Fibroblast of mammary gland (primary cell): ENCODE results near the gene TFF3.

Experiments
- DNase-seq: peaks from one replicate; pipeline ENCODE4 v3.0.0-alpha.2; 2010; ENCODE audit warnings: low read depth
- H3K4me3 ChIP-seq: 2 replicates; pipeline ENCODE4 v1.5.1; 2011; ENCODE audit warnings: low read depth, mild to moderate bottlenecking, low read length, moderate library complexity; ENCODE audit not compliant: control insufficient read depth
- TF ChIP-seq, protein P1 (sequence below): conservative IDR thresholded peaks from 2 replicates; pipeline ENCODE4 v1.5.1; 2011; ENCODE audit warnings: low read depth, low read length, inconsistent platforms; ENCODE audit not compliant: control insufficient read depth, insufficient read depth

Gene TFF3

DNA sequence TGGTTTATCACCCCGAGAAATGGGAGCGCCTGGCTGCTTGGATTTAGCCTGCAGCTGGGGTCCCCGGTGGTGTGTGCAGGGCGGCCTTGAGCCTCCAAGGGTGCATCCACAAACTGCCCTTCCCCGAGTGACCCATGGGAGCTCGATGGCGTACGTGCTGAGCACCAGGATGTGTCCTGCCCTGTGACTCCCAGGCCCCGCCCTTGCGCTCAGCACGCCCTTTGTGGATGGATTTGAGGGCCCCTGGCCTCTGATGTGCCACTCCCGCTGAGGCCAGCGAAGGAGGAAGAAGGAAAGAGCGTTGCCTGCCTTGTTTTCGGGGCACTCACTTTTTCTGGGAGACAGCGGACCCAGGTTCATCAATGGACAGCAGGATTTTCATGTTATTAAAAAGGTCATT, 1.7 kb upstream of the TFF3 start:
- no peak overlapping the region for H3K4me3 ChIP-seq
- TF ChIP-seq, protein P1, sequence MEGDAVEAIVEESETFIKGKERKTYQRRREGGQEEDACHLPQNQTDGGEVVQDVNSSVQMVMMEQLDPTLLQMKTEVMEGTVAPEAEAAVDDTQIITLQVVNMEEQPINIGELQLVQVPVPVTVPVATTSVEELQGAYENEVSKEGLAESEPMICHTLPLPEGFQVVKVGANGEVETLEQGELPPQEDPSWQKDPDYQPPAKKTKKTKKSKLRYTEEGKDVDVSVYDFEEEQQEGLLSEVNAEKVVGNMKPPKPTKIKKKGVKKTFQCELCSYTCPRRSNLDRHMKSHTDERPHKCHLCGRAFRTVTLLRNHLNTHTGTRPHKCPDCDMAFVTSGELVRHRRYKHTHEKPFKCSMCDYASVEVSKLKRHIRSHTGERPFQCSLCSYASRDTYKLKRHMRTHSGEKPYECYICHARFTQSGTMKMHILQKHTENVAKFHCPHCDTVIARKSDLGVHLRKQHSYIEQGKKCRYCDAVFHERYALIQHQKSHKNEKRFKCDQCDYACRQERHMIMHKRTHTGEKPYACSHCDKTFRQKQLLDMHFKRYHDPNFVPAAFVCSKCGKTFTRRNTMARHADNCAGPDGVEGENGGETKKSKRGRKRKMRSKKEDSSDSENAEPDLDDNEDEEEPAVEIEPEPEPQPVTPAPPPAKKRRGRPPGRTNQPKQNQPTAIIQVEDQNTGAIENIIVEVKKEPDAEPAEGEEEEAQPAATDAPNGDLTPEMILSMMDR, result no peak

DNA sequence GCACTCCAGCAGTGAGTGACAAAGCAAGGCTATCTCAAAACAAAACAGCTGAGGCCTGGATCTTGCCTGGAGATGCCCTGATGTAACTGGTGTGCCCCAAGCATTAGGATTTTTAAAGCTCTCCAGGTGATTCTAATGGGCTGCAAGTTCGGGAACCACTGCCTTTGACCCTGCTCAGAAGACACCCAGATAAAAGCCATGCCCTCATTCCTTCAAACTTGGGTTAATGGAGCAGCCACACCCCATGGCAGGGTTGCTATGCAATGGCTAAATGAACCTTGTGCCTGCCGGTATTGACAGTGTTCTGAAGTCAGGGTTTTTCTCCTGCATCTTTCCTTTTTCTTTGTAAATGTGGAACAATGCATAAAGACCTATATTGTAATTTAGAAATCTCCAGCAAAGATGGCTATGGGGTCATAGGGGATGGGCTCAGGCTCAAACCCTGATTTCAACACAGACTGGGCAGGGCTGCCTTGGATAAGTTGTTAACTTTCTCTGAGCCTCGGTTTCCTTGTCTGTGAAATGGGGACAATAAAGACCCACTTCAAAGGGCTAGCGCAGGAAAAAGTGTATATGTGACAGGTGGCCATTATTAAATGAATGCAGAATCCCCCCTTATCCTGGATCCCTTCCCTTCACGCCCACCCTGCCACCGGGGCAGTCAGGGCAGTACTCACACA, 453 bp downstream of the TFF3 start:
- DNase-seq, result no peak
- TF ChIP-seq, protein P1, result no peak
- no peak overlapping the region for H3K4me3 ChIP-seq

More for the DNA sequence above, 1.7 kb upstream of the TFF3 start:
- DNase-seq, result no peak

DNA sequence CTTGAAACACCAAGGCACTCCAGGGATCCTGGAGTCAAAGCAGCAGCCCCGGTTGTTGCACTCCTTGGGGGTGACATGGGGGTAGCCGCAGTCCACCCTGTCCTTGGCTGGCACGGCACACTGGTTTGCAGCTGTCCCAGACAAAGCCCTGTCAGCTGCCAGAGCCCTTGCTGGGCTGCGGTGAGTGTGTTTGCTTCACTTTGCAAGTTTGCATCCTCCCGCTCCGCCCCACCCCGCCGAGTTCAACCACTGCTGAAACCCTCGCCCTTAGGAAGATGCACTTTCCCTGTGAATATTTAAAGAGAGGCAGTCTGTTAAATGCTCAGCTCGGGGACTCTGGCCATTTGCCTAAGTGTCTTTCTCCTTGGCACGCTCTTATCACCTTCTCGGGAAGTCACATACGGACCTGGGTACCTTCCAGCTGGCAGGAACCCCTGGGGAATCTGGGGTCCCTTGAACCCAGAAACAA, 1.7 kb downstream of the TFF3 start:
- DNase-seq, result no peak
- TF ChIP-seq, protein P1, result no peak
- no peak overlapping the region for H3K4me3 ChIP-seq

DNA sequence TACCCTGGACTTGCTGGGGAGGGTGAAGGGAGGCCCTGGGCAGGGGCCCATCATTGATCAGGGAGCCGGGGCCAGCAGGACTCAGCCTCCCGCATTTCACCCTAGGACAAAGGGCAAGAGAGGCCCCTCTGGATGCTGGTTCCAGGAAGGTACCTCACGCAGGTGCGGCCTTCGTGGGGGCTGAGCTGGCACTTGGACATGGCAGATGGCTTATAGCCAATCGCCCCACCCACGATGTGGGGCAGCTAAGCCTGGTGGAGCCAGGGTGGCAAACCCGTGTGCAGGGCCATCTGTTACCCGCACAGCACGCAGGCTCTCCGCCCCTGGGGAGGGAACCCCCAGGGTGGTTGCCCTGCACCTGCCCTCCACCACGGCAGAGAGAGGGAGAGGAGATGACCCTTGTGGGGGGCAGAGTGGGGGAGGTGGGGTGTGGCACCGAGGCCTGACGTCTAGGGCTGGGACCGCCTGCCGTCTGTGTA, 2.5 kb downstream of the TFF3 start:
- H3K4me3 ChIP-seq, result no peak overlapping the region
- no peak for DNase-seq
- TF ChIP-seq, protein P1, result no peak

DNA sequence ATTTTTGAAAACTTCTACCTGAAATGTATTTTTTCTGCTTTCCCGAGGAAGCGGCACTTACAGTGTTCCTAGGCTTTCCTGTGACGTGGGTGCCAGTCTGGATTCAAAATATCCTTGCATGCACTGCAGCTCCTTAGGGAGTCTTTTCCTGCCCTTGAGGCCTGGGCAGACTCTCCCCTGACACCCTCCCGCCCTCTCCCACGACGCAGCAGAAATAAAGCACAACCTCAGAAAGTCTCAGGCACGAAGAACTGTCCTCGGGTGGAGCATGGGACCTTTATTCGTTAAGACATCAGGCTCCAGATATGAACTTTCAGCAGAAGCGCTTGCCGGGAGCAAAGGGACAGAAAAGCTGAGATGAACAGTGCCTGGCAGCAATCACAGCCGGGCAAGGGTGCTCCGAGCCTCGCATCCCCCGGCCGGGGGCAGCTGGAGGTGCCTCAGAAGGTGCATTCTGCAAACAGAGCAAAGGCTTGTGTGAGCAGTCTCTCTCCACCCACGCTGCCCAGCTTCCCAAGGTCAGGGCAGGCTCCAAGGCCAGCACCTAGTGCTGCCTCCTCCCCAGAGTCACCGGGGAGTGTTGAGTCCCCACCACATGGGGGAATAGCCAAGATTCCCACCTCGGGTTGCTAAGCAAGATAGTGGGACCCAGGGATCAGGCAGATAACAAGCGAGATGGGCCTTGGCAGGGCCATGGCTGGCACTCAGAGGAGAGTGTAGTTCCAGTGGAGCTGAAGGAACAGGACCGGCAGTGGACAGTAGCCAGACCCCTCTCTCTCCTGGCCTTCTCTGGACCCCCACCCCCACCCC, 3.2 kb downstream of the TFF3 start:
- no peak overlapping the region for H3K4me3 ChIP-seq
- no peak for DNase-seq

DNA sequence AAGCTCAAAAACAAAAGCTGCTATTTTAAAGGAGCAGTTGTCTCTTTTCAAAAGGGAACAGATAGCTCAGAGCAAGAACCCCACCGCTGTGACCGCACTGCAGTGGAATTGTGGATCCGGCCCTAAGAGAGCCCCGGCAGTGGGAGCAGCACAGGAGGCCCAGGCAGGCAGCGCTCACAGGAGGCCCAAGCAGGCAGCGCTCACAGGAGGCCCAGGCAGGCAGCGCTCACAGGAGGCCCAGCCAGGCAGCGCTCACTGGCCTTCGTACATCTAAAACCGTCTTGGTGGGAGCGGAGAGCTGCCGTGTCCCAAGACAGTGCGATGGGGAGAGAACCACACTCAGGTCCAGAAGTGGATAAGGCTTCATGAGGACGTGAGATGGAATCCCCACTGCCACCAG, 4.0 kb downstream of the TFF3 start:
- DNase-seq, result no peak
- H3K4me3 ChIP-seq, result no peak overlapping the region
- TF ChIP-seq, protein P1, result no peak

More for the DNA sequence above, 3.2 kb downstream of the TFF3 start:
- TF ChIP-seq, protein P1, result no peak
